ENCODE results near the gene RHCG.

The RHCG gene

DNA sequence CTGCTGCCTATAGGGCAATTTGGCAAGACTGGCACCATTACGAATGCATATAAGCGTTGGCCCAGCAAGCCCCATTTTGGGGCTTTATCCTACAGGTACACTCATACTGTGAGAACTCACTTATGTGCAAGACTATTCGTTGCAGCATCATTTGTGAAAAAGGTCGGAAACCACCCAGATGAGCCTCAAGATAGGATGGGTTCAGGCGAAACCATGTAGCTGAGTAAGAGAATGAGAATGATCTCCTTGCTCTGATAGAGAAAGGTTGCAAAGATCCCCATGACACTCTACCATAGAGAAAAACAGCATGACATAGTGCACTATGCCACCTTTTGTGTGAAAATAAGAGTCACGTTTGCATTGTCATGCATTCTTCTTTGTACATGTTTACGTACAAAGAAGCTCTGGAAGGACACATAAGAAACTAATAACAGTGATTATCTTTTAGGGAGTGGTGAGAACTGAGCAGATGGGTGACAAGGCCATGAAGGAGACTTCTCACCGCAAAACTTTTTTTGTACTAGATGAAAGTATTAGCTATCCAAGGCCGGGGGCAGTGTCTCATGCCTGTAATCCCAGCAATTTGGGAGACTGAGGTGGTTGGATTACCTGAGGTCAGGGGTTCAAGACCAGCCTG lies 50.0 kb downstream of the RHCG start:
- DNase-seq, result no peak
- Histone ChIP-seq H3K4me1 (ENCODE audit: control insufficient read depth, insufficient read depth, low read length, poor library complexity, severe bottlenecking) (no peaks in the 10 kb centered on the region), H3K4me3 (ENCODE audit: insufficient read depth, low read depth, low read length, poor library complexity, severe bottlenecking) (no peak overlapping the region), H3K36me3 (ENCODE audit: control insufficient read depth, insufficient read depth, low read length) (no peaks in the 10 kb centered on the region), H3K9me3 (ENCODE audit: control insufficient read depth, low read length) (no peaks in the 10 kb centered on the region), H3K27me3 (replicated peaks; ENCODE audit: control insufficient read depth, insufficient read depth, low read length, poor library complexity, severe bottlenecking) (peaks cover 5% of the 10 kb centered on the region), H3K27ac (ENCODE audit: insufficient read depth, low read length, poor library complexity, severe bottlenecking) (no peak overlapping the region)

GRCh38 chr15:89445518-89445917 lies 50.9 kb downstream of the RHCG start:
- Histone ChIP-seq H3K9me3 (ENCODE audit: control insufficient read depth, low read length) (no peaks in the 10 kb centered on the region), H3K36me3 (ENCODE audit: control insufficient read depth, insufficient read depth, low read length) (no peaks in the 10 kb centered on the region), H3K27me3 (replicated peaks; ENCODE audit: control insufficient read depth, insufficient read depth, low read length, poor library complexity, severe bottlenecking) (peaks cover under 1% of the 10 kb centered on the region), H3K27ac (ENCODE audit: insufficient read depth, low read length, poor library complexity, severe bottlenecking) (no peak overlapping the region), H3K4me3 (ENCODE audit: insufficient read depth, low read depth, low read length, poor library complexity, severe bottlenecking) (no peak overlapping the region), H3K4me1 (ENCODE audit: control insufficient read depth, insufficient read depth, low read length, poor library complexity, severe bottlenecking) (no peaks in the 10 kb centered on the region)
- no peak for DNase-seq

GRCh38 chr15:89444241-89445225 lies 51.9 kb downstream of the RHCG start:
- Histone ChIP-seq H3K36me3 (ENCODE audit: control insufficient read depth, insufficient read depth, low read length) (no peaks in the 10 kb centered on the region), H3K27ac (ENCODE audit: insufficient read depth, low read length, poor library complexity, severe bottlenecking) (no peak overlapping the region), H3K27me3 (replicated peaks; ENCODE audit: control insufficient read depth, insufficient read depth, low read length, poor library complexity, severe bottlenecking) (no peaks in the 10 kb centered on the region), H3K4me3 (ENCODE audit: insufficient read depth, low read depth, low read length, poor library complexity, severe bottlenecking) (no peak overlapping the region), H3K9me3 (ENCODE audit: control insufficient read depth, low read length) (no peaks in the 10 kb centered on the region), H3K4me1 (ENCODE audit: control insufficient read depth, insufficient read depth, low read length, poor library complexity, severe bottlenecking) (no peaks in the 10 kb centered on the region)
- no peak for DNase-seq

DNA sequence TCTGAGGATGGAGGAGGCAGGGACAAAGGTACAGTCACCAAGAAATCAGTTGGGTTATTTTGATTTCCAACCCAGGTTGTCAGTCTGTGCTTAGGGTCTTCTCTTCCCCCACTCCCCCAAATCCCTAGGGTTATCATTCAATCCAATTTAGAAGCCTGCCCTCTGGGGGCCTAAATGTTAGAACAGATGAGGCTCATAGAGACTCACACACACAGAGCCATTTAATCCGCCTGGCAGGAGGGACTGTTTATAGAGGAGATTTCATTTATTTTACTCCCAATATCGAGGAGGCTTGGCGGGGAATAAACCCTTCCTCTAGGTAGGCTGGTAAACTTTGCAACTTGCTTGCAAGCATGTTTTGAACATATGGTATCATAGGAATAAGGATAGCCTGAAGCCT lies 52.8 kb downstream of the RHCG start:
- Histone ChIP-seq H3K27ac (ENCODE audit: insufficient read depth, low read length, poor library complexity, severe bottlenecking) (no peak overlapping the region), H3K36me3 (ENCODE audit: control insufficient read depth, insufficient read depth, low read length) (no peaks in the 10 kb centered on the region), H3K9me3 (ENCODE audit: control insufficient read depth, low read length) (no peaks in the 10 kb centered on the region), H3K4me3 (ENCODE audit: insufficient read depth, low read depth, low read length, poor library complexity, severe bottlenecking) (no peak overlapping the region), H3K27me3 (replicated peaks; ENCODE audit: control insufficient read depth, insufficient read depth, low read length, poor library complexity, severe bottlenecking) (peaks cover 4% of the 10 kb centered on the region), H3K4me1 (ENCODE audit: control insufficient read depth, insufficient read depth, low read length, poor library complexity, severe bottlenecking) (no peaks in the 10 kb centered on the region)
- DNase-seq, result no peak

GRCh38 chr15:89442671-89443307 lies 53.6 kb downstream of the RHCG start:
- Histone ChIP-seq H3K27me3 (replicated peaks; ENCODE audit: control insufficient read depth, insufficient read depth, low read length, poor library complexity, severe bottlenecking) (peaks cover 4% of the 10 kb centered on the region), H3K9me3 (ENCODE audit: control insufficient read depth, low read length) (no peaks in the 10 kb centered on the region), H3K4me1 (ENCODE audit: control insufficient read depth, insufficient read depth, low read length, poor library complexity, severe bottlenecking) (no peaks in the 10 kb centered on the region), H3K27ac (ENCODE audit: insufficient read depth, low read length, poor library complexity, severe bottlenecking) (no peak overlapping the region), H3K36me3 (ENCODE audit: control insufficient read depth, insufficient read depth, low read length) (no peaks in the 10 kb centered on the region), H3K4me3 (ENCODE audit: insufficient read depth, low read depth, low read length, poor library complexity, severe bottlenecking) (no peak overlapping the region)
- no peak for DNase-seq

GRCh38 chr15:89442155-89442554 lies 54.2 kb downstream of the RHCG start:
- DNase-seq, result no peak
- H3K36me3 ChIP-seq (ENCODE audit: control insufficient read depth, insufficient read depth, low read length), result no peaks in the 10 kb centered on the region
- peaks cover 4% of the 10 kb centered on the region for H3K27me3 ChIP-seq (replicated peaks; ENCODE audit: control insufficient read depth, insufficient read depth, low read length, poor library complexity, severe bottlenecking)
- H3K4me3 ChIP-seq (ENCODE audit: insufficient read depth, low read depth, low read length, poor library complexity, severe bottlenecking), result no peak overlapping the region
- no peak overlapping the region for H3K27ac ChIP-seq (ENCODE audit: insufficient read depth, low read length, poor library complexity, severe bottlenecking)
- no peaks in the 10 kb centered on the region for H3K9me3 ChIP-seq (ENCODE audit: control insufficient read depth, low read length)
- H3K4me1 ChIP-seq (ENCODE audit: control insufficient read depth, insufficient read depth, low read length, poor library complexity, severe bottlenecking), result no peaks in the 10 kb centered on the region

GRCh38 chr15:89441295-89441812 lies 55.0 kb downstream of the RHCG start:
- no peak for DNase-seq
- Histone ChIP-seq H3K36me3 (ENCODE audit: control insufficient read depth, insufficient read depth, low read length) (no peaks in the 10 kb centered on the region), H3K4me3 (ENCODE audit: insufficient read depth, low read depth, low read length, poor library complexity, severe bottlenecking) (no peak overlapping the region), H3K4me1 (ENCODE audit: control insufficient read depth, insufficient read depth, low read length, poor library complexity, severe bottlenecking) (no peaks in the 10 kb centered on the region), H3K9me3 (ENCODE audit: control insufficient read depth, low read length) (no peaks in the 10 kb centered on the region), H3K27ac (ENCODE audit: insufficient read depth, low read length, poor library complexity, severe bottlenecking) (no peak overlapping the region), H3K27me3 (replicated peaks; ENCODE audit: control insufficient read depth, insufficient read depth, low read length, poor library complexity, severe bottlenecking) (peaks cover 4% of the 10 kb centered on the region)

DNA sequence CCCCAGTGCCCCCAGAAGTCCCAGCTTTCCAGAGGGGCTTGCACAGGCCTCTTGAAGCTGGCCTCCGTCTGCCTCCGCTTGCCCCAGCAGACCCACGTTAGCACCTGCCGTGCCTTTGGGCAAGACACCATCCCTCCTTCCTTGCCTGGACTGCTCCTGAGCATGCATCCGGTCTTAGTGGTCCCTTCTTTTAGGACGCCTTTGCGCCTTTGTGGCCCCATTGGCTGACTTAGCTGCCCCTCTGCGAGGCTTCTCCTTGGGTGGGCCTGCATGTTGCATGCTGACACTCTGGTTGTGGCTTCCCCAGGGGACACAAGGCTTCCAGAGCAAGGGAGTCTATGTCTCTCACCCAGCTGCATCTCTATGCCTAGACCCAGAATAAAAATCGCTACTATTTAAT lies 56.6 kb downstream of the RHCG start:
- no peak for DNase-seq
- H3K27me3 ChIP-seq (replicated peaks; ENCODE audit: control insufficient read depth, insufficient read depth, low read length, poor library complexity, severe bottlenecking), result peaks cover 4% of the 10 kb centered on the region
- H3K4me3 ChIP-seq (ENCODE audit: insufficient read depth, low read depth, low read length, poor library complexity, severe bottlenecking), result no peak overlapping the region
- no peaks in the 10 kb centered on the region for H3K4me1 ChIP-seq (ENCODE audit: control insufficient read depth, insufficient read depth, low read length, poor library complexity, severe bottlenecking)
- no peak overlapping the region for H3K27ac ChIP-seq (ENCODE audit: insufficient read depth, low read length, poor library complexity, severe bottlenecking)
- no peaks in the 10 kb centered on the region for H3K9me3 ChIP-seq (ENCODE audit: control insufficient read depth, low read length)
- H3K36me3 ChIP-seq (ENCODE audit: control insufficient read depth, insufficient read depth, low read length), result no peaks in the 10 kb centered on the region

GRCh38 chr15:89436560-89437311 lies 59.6 kb downstream of the RHCG start:
- no peak for DNase-seq
- Histone ChIP-seq H3K4me1 (ENCODE audit: control insufficient read depth, insufficient read depth, low read length, poor library complexity, severe bottlenecking) (no peaks in the 10 kb centered on the region), H3K9me3 (ENCODE audit: control insufficient read depth, low read length) (no peaks in the 10 kb centered on the region), H3K36me3 (ENCODE audit: control insufficient read depth, insufficient read depth, low read length) (no peaks in the 10 kb centered on the region), H3K4me3 (ENCODE audit: insufficient read depth, low read depth, low read length, poor library complexity, severe bottlenecking) (no peak overlapping the region), H3K27ac (ENCODE audit: insufficient read depth, low read length, poor library complexity, severe bottlenecking) (no peak overlapping the region), H3K27me3 (replicated peaks; ENCODE audit: control insufficient read depth, insufficient read depth, low read length, poor library complexity, severe bottlenecking) (peaks cover 4% of the 10 kb centered on the region)
